ENCODE data around the gene BICDL2. TPM values are rescaled to one million over a fixed set of nuclear protein-coding genes. Genes with fewer than 3 reads are reported as not detected.

Gene BICDL2
- total and polyA plus RNA-seq, 2 donors from 2014 or later: 2.9 to 12.1 TPM

- no peaks in the 10 kb centered on the region for H3K9me3 ChIP-seq (ENCODE audit: control insufficient read depth in 2 of 3, insufficient read depth in 1 of 3, low read length in 3 of 3)
- peak in 1 of 5 donors; percentile 67 for DNase-seq
- TF ChIP-seq CTCF (IDR thresholded peaks at IDR 0.05; ENCODE audit: borderline replicate concordance, extremely low read depth, insufficient read depth): no peak
- no peak overlapping the region for H3K4me3 ChIP-seq (ENCODE audit: low read length in 3 of 3)
- H3K4me1 ChIP-seq (ENCODE audit: control insufficient read depth in 2 of 3, insufficient read depth in 2 of 3, low read depth in 1 of 3, low read length in 3 of 3): peaks cover 0 to 6% (median 0%) of the 10 kb centered on the region in 3 donors
- no peak for FAIRE-seq
- no peaks in the 10 kb centered on the region for H3K27me3 ChIP-seq (ENCODE audit: control insufficient read depth, insufficient read depth, low read length)
- H3K27ac ChIP-seq (ENCODE audit: low read depth in 2 of 2, low read length in 2 of 2): no peak overlapping the region
- intact Hi-C loops (cut with DNase I): no loop called here
- no peaks in the 10 kb centered on the region for H3K36me3 ChIP-seq (ENCODE audit: control insufficient read depth in 2 of 3, insufficient read depth in 3 of 3, low read length in 3 of 3)
- no peak overlapping the region for H3K9ac ChIP-seq (ENCODE audit: low read length in 3 of 3)
Observed at GRCh38 chr16:2981899-2982250, 54.9 kb downstream of the BICDL2 start.

GRCh38 chr16:2981177-2981898, 55.4 kb downstream of the BICDL2 start:
- peaks cover 0 to 6% (median 0%) of the 10 kb centered on the region in 3 donors for H3K4me1 ChIP-seq (ENCODE audit: control insufficient read depth in 2 of 3, insufficient read depth in 2 of 3, low read depth in 1 of 3, low read length in 3 of 3)
- no peak for TF ChIP-seq CTCF (IDR thresholded peaks at IDR 0.05; ENCODE audit: borderline replicate concordance, extremely low read depth, insufficient read depth)
- H3K9ac ChIP-seq (ENCODE audit: low read length in 3 of 3): no peak overlapping the region
- no peaks in the 10 kb centered on the region for H3K36me3 ChIP-seq (ENCODE audit: control insufficient read depth in 2 of 3, insufficient read depth in 3 of 3, low read length in 3 of 3)
- no peaks in the 10 kb centered on the region for H3K9me3 ChIP-seq (ENCODE audit: control insufficient read depth in 2 of 3, insufficient read depth in 1 of 3, low read length in 3 of 3)
- H3K27me3 ChIP-seq (ENCODE audit: control insufficient read depth, insufficient read depth, low read length): no peaks in the 10 kb centered on the region
- peak in 1 of 5 donors; percentile 24 for DNase-seq
- H3K27ac ChIP-seq (ENCODE audit: low read depth in 2 of 2, low read length in 2 of 2): no peak overlapping the region
- peak overlapping the region in 1 of 3 donors; percentile 87 for H3K4me3 ChIP-seq (ENCODE audit: low read length in 3 of 3)
- intact Hi-C loops (cut with DNase I): no loop called here
- no peak for FAIRE-seq

DNA sequence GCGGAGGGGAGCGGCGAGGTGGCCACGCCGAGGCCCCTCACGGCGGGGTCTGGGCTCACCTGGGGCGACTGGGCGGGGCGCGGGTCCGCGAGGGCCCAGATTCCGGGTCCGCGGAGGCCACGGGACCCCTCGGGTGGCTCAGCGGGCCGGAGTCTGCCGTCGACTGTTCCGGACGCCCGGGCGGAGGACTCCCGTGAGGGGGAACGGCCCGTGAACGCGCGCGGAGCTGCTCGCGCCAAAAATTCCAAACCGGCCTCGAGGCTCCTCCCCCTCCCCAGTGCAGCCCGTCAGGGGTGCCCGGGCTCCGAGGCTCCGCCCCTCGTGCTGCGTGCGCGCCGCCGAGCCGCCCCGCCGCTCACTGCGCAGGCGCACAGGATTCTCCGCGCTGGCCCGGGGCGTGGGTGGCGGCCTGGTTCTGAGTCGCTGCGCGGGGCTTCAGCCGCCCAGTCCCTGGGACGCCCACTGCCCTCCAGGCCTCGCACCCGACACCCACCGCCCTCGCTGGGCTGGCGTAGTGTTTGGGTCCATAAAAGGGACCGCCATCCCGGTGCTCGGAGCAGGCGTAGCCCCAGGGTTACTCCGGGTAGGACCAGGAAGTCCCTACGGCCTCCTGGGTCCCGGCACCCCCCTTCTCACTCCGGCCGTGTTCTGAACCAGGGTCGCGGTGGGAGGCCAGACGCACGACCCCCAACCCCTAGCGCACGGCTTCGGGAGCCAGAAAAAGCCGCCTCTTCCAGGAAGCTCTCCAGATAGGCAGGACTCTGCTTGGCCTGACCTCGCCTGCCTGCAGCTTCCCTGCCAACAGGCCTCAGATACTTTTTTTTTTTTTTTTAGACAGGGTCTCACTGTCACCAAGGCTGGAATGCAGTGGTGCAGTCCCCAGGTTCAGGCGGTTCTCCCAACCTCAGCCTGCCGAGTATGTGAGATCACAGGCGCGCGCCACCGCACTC, 56.2 kb downstream of the BICDL2 start, which contains the start of gene PKMYT1:
Gene PKMYT1 (minus strand): TSS at position 220 of the 950 bp plus-strand sequence. CDS start 789 bp downstream, outside the sequence.
- no peaks in the 10 kb centered on the region for H3K9me3 ChIP-seq (ENCODE audit: control insufficient read depth in 2 of 3, insufficient read depth in 1 of 3, low read length in 3 of 3)

More for the DNA sequence above, 56.2 kb downstream of the BICDL2 start, which contains the start of gene PKMYT1:
- Histone ChIP-seq H3K4me3 (ENCODE audit: low read length in 3 of 3) (peak within 1 kb of the TSS; percentile 66 to 87 (median 69)), H3K27ac (ENCODE audit: low read depth in 2 of 2, low read length in 2 of 2) (no peak within 1 kb of the TSS), H3K9ac (ENCODE audit: low read length in 3 of 3) (peak within 1 kb of the TSS; percentile 42 to 78 (median 77)), H3K36me3 (ENCODE audit: control insufficient read depth in 2 of 3, insufficient read depth in 3 of 3, low read length in 3 of 3) (no peaks in the 10 kb centered on the region), H3K27me3 (ENCODE audit: control insufficient read depth, insufficient read depth, low read length) (no peaks in the 10 kb centered on the region), H3K4me1 (ENCODE audit: control insufficient read depth in 2 of 3, insufficient read depth in 2 of 3, low read depth in 1 of 3, low read length in 3 of 3) (peaks cover 0 to 6% (median 0%) of the 10 kb centered on the region in 3 donors)
- peak; percentile 93 to 97 (median 95) for DNase-seq
- no peak for TF ChIP-seq CTCF (IDR thresholded peaks at IDR 0.05; ENCODE audit: borderline replicate concordance, extremely low read depth, insufficient read depth)
- intact Hi-C loops (cut with DNase I): no loop called here
- no peak for FAIRE-seq

Data from kidney (tissue), 14 donors.